Coronary artery (tissue), 2 donors: ENCODE results near the gene MIB2.
"Not testable (repeated sequence)": the region's sequence is repeated elsewhere in the genome, so short reads cannot be mapped to it uniquely, and the experiment has no call there.

Source experiments
- DNase-seq: peaks from one replicate; pipeline ENCODE4 v3.0.0-alpha.2; 2017; ENCODE audit warnings: low spot score
- H3K27ac ChIP-seq, 2 donors: fragments of 200-600 bp; sonication (generic); one replicate each; pipeline ENCODE4 v1.5.1; 2016 to 2019
- H3K4me3 ChIP-seq: fragments of 200-600 bp; sonication (generic); 2 replicates; pipeline ENCODE4 v1.5.1; 2016; ENCODE audit warnings: mild to moderate bottlenecking, moderate library complexity
- CTCF ChIP-seq: fragments of 200-600 bp; sonication (generic); IDR thresholded peaks from one replicate; pipeline ENCODE4 v1.5.1; 2019; ENCODE audit warnings: antibody characterized with exemption

Gene MIB2

GRCh38 chr1:1665815-1666251, 50.5 kb downstream of the MIB2 start:
- Histone ChIP-seq H3K27ac (no peak overlapping the region), H3K4me3 (no peak overlapping the region)
- DNase-seq, result no peak
- TF ChIP-seq CTCF, result peak; percentile 28

- TF ChIP-seq CTCF, result no peak
- no peak overlapping the region for H3K27ac ChIP-seq
- DNase-seq, result no peak
- no peak overlapping the region for H3K4me3 ChIP-seq
Observed at GRCh38 chr1:1666526-1666925, 51.2 kb downstream of the MIB2 start.

GRCh38 chr1:1669468-1670440, 54.5 kb downstream of the MIB2 start:
- DNase-seq, result no peak
- Histone ChIP-seq H3K27ac (no peak overlapping the region), H3K4me3 (no peak overlapping the region)
- TF ChIP-seq CTCF, result no peak

- no peak overlapping the region for H3K27ac ChIP-seq
- no peak for DNase-seq
- H3K4me3 ChIP-seq, result no peak overlapping the region
- TF ChIP-seq CTCF, result no peak
Observed at GRCh38 chr1:1670866-1671265, 55.6 kb downstream of the MIB2 start.

- no peak for TF ChIP-seq CTCF
- Histone ChIP-seq H3K27ac (no peak overlapping the region), H3K4me3 (no peak overlapping the region)
- no peak for DNase-seq
Observed at GRCh38 chr1:1671365-1672119, 56.2 kb downstream of the MIB2 start.

- H3K27ac ChIP-seq, result no peak overlapping the region
- TF ChIP-seq CTCF, result no peak
- H3K4me3 ChIP-seq, result no peak overlapping the region
- no peak for DNase-seq
Observed at GRCh38 chr1:1672181-1672965, 57.1 kb downstream of the MIB2 start.

- not testable (repeated sequence) for H3K4me3 ChIP-seq, DNase-seq, H3K27ac ChIP-seq
Observed at GRCh38 chr1:1674806-1675205, 59.5 kb downstream of the MIB2 start.

GRCh38 chr1:1675218-1675617, 59.9 kb downstream of the MIB2 start:
- H3K27ac ChIP-seq, H3K4me3 ChIP-seq, DNase-seq: not testable (repeated sequence)

GRCh38 chr1:1676087-1676486, 60.8 kb downstream of the MIB2 start:
- H3K27ac ChIP-seq, DNase-seq, H3K4me3 ChIP-seq: not testable (repeated sequence)
